Stimulated activated CD4-positive, alpha-beta T cell treated with anti-CD3 and anti-CD28 coated beads, Interleukin-4, amount 100 ng/mL, for 48 hours (primary cell): ENCODE measurements around the gene HNRNPM.
"Not testable (repeated sequence)": the region's sequence is repeated elsewhere in the genome, so short reads cannot be mapped to it uniquely, and the experiment has no call there.

Source experiments
- DNase-seq, 2 donors: peaks; one replicate each; pipeline ENCODE4 v3.0.0-alpha.2; 2020; ENCODE audit warnings: low read depth in 2 of 2

Gene HNRNPM, protein sequence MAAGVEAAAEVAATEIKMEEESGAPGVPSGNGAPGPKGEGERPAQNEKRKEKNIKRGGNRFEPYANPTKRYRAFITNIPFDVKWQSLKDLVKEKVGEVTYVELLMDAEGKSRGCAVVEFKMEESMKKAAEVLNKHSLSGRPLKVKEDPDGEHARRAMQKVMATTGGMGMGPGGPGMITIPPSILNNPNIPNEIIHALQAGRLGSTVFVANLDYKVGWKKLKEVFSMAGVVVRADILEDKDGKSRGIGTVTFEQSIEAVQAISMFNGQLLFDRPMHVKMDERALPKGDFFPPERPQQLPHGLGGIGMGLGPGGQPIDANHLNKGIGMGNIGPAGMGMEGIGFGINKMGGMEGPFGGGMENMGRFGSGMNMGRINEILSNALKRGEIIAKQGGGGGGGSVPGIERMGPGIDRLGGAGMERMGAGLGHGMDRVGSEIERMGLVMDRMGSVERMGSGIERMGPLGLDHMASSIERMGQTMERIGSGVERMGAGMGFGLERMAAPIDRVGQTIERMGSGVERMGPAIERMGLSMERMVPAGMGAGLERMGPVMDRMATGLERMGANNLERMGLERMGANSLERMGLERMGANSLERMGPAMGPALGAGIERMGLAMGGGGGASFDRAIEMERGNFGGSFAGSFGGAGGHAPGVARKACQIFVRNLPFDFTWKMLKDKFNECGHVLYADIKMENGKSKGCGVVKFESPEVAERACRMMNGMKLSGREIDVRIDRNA

GRCh38 chr19:8444677-8445487 lies at the start of gene HNRNPM:
Gene HNRNPM (plus strand): TSS chr19:8444975. CDS start chr19:8444999, 24 bp downstream.
- DNase-seq = peak; percentile 100

DNA sequence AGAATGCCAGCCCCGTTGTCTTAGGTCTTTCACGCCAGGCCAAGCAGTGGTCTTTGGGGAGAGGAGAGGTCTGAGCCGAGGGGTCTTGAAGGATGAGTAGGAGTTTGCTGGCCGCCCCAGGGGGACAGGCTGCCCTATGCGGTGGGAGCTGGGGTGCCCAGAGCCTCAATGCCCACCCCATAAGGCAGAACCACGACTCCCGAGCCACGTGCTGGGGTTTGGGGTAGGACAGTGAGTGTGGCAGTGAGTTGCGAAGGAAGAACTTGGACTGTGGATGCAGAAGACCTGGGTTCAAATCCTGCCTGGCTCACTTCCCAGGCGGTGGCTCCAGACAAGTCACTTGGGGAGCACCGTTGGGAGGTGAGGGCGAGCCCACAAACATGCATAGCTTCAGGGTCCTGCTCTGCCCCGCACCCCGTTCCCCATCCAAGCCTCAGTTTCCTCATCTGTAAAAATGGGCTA lies 49.1 kb upstream of the HNRNPM start:
- DNase-seq = no peak

DNA sequence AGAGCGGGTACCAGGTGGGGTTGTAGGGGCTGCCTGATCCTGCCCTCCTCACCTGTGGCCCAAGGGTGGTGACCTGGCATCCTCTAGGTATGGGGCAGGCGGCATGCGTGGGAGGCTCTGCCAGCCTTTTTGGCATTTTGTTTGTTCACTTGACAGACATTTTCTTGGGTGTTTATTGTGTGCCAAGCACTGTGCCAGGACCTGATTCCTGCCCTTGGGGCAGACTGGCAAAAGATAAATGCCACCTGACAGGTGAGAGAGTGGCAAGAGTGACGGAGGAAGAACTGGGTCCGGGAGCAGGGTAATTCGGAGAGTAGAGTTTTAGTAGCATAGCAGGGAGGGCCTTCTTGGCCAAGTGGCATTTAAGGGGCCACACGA lies 48.6 kb upstream of the HNRNPM start:
- no peak for DNase-seq

GRCh38 chr19:8396563-8397203 lies 48.1 kb upstream of the HNRNPM start:
- DNase-seq = peak; percentile 60 to 67

- no peak for DNase-seq
Measured at GRCh38 chr19:8397271-8397670, 47.5 kb upstream of the HNRNPM start.

DNA sequence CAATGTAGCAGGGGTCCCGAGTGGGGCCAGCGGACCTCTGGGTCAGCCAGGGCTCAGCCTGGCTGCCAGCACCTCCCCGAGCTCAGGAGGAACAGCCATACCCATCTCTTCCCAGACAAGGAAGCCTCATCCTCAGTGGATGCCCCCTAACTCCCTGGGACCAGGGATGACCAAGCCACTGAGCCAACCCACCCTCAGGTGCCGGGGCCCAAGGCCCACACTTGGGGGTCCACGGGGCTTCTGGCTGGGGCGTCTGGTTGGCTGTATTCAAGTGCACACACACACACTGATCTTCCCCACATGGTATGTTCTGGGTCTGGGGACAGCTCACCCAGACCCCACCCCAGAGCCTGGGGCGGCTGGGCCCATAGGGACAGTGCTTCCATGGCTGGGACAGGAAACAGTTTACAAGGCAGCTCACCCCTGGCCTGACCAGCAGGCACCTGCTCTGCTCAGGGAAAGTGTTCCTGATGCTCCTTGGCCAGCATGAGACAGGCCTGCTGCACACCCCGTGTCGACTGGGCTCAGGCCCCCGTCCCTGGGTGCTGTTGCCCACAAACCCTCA lies 46.9 kb upstream of the HNRNPM start:
- no peak for DNase-seq

DNA sequence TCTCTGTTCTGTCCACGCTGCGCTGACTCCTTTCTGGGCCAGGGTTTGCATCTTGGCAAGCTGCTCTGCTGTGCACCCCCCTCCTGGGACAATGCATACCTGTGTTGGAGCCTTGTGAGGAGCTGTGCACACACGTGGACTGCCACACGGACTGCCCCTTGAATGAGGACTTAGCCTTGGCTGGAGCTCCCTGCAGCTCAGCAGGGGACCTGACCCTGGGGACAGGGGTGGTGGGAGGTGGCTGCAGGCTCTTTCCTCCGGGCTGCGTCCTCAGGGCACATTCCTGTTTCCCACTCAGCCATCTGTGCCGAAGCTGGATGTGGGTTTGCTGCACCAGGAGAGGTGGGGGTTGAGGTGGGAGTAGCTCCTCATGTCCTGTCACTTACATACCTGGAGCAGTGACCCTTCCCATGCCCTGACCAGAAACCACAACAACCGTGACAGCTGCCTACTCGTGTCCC lies 46.4 kb upstream of the HNRNPM start:
- DNase-seq = no peak

GRCh38 chr19:8399681-8400188 lies 45.0 kb upstream of the HNRNPM start:
- no peak for DNase-seq

DNA sequence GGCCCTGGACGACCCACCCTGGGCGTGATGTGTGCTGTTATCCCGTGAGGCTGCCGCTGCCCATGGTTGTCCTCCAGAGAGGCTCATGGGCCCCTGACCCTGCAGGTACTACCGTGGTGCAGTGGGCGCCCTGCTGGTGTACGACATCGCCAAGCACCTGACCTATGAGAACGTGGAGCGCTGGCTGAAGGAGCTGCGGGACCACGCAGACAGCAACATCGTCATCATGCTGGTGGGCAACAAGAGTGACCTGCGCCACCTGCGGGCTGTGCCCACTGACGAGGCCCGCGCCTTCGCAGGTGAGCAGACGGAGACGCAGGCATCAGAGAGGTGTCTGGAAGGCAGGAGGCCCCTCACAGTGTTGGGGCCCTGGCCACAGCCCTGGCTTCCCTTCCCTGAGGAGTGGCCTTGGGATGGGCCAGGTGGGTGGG lies 42.8 kb upstream of the HNRNPM start:
- no peak for DNase-seq

DNA sequence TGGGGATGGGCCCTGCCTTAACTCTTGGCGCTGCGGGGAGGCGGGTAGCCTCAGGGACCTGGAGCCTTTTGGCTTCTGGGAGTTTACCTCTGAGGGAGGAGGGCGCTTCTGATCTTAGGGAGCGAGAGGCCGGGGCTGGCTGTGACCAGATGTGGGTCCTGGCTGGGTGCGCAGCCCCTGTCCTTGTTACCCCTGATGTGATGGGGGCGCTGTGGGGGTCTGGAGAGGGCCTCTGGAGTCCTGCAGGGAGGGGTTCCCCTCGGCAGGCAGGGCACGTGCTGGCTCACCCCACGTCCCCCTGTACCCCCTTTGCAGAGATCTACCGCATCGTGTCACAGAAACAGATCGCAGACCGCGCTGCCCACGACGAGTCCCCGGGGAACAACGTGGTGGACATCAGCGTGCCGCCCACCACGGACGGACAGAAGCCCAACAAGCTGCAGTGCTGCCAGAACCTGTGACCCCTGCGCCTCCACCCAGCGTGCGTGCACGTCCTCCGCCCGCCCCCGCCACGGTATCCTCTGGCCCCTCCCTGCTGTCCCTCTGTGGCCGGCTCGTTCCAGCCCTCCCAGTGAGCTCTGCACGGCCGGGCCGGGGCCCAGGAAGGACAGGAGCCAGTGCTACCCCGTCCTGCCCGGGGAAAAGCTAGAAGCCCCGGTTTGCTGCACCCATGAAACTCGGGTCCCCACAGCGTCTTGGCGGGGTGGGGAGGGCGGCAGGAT lies 41.5 kb upstream of the HNRNPM start:
- no peak for DNase-seq

GRCh38 chr19:8403820-8404109 lies 41.0 kb upstream of the HNRNPM start:
- no peak for DNase-seq

- no peak for DNase-seq
Measured at GRCh38 chr19:8404391-8405151, 40.2 kb upstream of the HNRNPM start.

GRCh38 chr19:8410718-8411117 lies 34.1 kb upstream of the HNRNPM start:
- not testable (repeated sequence) for DNase-seq

GRCh38 chr19:8412783-8413628 lies 31.8 kb upstream of the HNRNPM start, which contains the start of gene MARCHF2:
Gene MARCHF2 (plus strand): TSS chr19:8413305. CDS start chr19:8421841, 8,536 bp downstream.
- DNase-seq = peak; percentile 93

DNA sequence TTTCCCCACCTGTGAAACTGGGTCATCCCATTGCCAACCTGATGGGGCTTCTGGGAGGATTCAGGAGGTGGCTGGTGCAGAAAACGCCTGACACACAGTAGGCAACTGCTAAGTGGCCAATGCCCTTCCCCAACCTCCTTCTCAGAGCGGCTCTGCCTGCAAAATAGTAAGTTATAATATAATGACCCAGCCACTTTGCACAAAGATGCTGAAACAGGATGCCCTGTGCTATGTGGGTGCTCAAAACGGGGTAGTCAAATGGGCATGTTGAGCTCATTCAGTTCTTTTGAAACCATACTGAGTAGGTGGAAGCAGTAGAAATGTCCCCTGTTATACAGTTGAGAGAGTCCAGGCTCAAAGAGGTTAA lies 31.2 kb upstream of the HNRNPM start:
- no peak for DNase-seq

DNA sequence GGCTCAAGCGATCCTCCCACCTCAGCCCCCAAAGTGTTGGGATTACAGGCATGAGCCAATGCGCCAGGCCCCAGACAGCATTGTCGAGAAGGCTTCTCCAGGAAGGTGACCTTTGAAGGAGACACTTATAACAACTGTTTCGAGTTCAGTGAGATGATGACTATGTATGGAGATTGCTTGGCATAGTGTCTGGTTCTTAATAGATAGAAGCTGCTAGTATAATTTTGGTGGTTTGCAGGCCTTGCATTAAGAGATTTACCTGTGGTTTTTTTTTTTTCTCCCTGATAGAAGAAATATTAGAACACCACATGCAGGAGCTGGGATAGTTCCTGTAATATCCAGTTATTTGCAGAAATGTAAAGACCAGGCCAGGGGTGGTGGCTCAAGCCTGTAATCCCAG lies 28.0 kb upstream of the HNRNPM start:
- no peak for DNase-seq

DNA sequence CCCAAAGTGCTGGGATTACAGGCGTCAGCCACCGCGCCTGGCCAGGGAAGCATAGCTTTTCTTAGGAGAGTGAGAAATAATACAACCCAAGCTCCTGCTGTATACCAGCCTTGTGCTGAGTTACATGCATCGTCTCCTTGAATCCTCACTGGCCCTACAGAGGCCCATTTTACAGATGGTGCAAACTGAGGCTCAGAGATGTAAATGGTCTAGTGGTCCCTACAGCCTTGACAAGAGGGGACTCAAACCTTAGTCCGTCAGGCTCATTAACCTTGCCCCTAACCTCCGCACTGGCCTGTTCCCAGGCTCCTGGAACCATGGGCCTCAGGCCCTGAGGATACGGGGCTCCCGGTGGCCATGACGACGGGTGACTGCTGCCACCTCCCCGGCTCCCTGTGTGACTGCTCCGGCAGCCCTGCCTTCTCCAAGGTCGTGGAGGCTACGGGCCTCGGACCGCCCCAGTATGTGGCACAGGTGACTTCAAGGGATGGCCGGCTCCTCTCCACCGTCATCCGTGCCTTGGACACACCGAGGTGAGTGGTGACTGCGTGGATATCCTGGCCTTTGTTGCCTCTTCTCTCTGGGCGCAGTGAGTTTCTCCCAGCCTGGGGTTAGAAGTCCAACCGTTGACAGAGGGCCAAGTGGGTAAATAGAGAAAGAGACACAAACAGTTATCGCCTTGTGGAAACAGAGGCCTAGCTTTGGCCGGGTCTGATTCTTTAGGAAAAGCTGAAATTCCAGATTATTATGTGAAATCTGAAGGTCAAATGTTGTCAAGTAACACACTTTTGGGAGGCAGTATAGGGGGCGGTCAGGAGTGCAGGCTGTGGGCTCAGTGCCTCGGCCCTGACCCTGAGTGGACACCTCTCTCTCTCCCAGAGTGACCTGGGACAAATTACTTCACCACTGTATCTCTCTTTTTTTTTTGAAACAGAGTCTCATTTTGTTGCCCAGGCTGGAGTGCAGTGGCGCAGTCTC lies 23.0 kb upstream of the HNRNPM start:
- no peak for DNase-seq

DNA sequence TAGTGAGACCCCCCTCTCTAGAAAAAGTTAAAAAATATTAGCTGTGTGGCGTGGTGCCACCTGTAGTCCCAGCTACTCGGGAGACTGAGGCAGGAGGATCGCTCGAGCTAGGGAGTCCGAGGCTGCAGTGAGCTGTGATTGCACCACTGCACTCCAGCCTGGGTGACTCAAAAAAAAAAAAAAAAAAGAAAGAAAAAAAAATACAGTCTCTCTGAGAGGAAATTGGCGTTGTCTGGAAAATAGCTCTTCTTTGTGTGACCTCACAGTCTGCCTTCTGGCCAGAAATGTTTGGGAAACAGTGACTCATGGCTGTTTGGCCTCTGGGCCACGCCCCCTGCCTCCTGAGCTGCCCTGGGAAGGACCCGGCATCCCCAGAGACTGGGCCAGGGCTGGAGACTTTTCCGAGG lies 21.0 kb upstream of the HNRNPM start:
- no peak for DNase-seq
